Subcutaneous abdominal adipose tissue (tissue), 5 donors: ENCODE results near the gene BMPER.

ENCODE experiments used
- H3K27ac ChIP-seq: one replicate; pipeline ENCODE4 v1.7.0; 2013; ENCODE audit warnings: low read depth, mild to moderate bottlenecking, inconsistent platforms, low read length, moderate library complexity
- H3K27me3 ChIP-seq, 5 donors: one replicate each; pipeline ENCODE4 v1.7.0; 2013; ENCODE audit warnings: low read length in 5 of 5, inconsistent platforms in 1 of 5; ENCODE audit not compliant: control insufficient read depth in 5 of 5, insufficient read depth in 4 of 5
- H3K36me3 ChIP-seq, 5 donors: one replicate each; pipeline ENCODE4 v1.7.0; 2013; ENCODE audit warnings: low read length in 5 of 5; ENCODE audit not compliant: control insufficient read depth in 5 of 5, insufficient read depth in 5 of 5
- H3K4me1 ChIP-seq, 5 donors: one replicate each; pipeline ENCODE4 v1.7.0; 2013; ENCODE audit warnings: low read length in 5 of 5, mild to moderate bottlenecking in 3 of 5, moderate library complexity in 1 of 5; ENCODE audit not compliant: control insufficient read depth in 5 of 5, insufficient read depth in 5 of 5
- H3K4me3 ChIP-seq, 5 donors: one replicate each; pipeline ENCODE4 v1.7.0; 2013; ENCODE audit warnings: low read length in 5 of 5, low read depth in 1 of 5
- H3K9ac ChIP-seq, 5 donors: one replicate each; pipeline ENCODE4 v1.7.0; 2013; ENCODE audit warnings: low read length in 5 of 5, mild to moderate bottlenecking in 4 of 5, moderate library complexity in 3 of 5
- H3K9me3 ChIP-seq, 5 donors: one replicate each; pipeline ENCODE4 v1.7.0; 2013; ENCODE audit warnings: low read length in 5 of 5; ENCODE audit not compliant: control insufficient read depth in 5 of 5
- donor health status: healthy.
- donor health status: healthy.
- donor health status: healthy.
- donor health status: healthy.
- donor health status: healthy.

BMPER gene

DNA sequence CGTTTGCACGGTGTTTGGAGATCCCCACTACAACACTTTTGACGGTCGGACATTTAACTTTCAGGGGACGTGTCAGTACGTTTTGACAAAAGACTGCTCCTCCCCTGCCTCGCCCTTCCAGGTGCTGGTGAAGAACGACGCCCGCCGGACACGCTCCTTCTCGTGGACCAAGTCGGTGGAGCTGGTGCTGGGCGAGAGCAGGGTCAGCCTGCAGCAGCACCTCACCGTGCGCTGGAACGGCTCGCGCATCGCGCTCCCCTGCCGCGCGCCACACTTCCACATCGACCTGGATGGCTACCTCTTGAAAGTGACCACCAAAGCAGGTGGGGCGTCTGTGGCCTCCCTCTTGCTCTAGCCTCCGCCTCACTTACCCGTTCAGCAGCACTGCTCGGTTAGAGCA is 173.5 kb downstream of the BMPER start:
- Histone ChIP-seq H3K4me3 (no peak overlapping the region), H3K9ac (no peak overlapping the region), H3K36me3 (peaks cover 0 to 6% (median 5%) of the 10 kb centered on the region in 5 donors), H3K27me3 (no peaks in the 10 kb centered on the region), H3K4me1 (peaks cover 0 to 14% (median 0%) of the 10 kb centered on the region in 5 donors), H3K27ac (no peak overlapping the region), H3K9me3 (no peaks in the 10 kb centered on the region)

DNA sequence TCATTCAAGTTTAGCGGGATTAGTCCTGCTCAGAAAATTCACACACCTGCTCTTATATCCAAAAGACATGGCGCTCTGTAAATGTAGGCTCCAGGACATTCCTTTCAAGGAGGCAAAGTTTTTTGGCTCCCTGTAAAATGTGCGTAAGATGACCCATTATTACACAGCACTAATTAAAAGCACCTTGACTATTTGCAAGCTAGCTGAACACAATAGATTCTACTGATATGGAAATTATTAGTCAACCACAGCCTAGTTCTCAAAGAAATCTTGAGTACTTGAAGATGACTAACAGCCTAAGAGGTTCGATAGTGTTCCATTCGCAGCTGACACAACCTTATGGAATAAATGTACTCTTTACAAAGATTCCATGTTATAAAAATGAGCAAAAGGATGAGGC is 175.2 kb downstream of the BMPER start:
- no peak overlapping the region for H3K9ac ChIP-seq
- peaks cover 0 to 6% (median 5%) of the 10 kb centered on the region in 5 donors for H3K36me3 ChIP-seq
- H3K4me1 ChIP-seq = peaks cover 0 to 10% (median 0%) of the 10 kb centered on the region in 5 donors
- no peaks in the 10 kb centered on the region for H3K27me3 ChIP-seq
- H3K27ac ChIP-seq = no peak overlapping the region
- H3K9me3 ChIP-seq = no peaks in the 10 kb centered on the region
- H3K4me3 ChIP-seq = no peak overlapping the region

DNA sequence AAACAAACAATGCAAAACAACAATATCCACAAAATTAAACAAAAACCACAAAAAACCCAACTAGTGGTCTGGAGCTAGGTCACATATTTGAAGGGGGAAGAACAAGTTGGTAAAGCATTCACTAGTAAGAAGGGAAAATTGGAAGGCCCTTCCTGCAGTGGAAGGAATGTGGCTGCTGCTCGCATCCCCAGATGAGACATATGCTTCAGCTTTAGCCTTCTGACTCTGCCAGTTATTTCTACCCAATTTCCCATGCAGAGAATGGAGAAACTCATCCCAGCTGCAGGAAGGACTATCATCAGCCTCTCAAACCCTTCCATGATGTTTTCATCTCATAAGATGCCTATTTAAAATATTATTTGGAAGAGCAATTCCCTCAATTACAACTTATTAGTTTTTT is 176.6 kb downstream of the BMPER start:
- no peaks in the 10 kb centered on the region for H3K9me3 ChIP-seq
- H3K9ac ChIP-seq = no peak overlapping the region
- H3K4me1 ChIP-seq = no peaks in the 10 kb centered on the region
- H3K27ac ChIP-seq = no peak overlapping the region
- peaks cover 0 to 6% (median 5%) of the 10 kb centered on the region in 5 donors for H3K36me3 ChIP-seq
- no peak overlapping the region for H3K4me3 ChIP-seq
- no peaks in the 10 kb centered on the region for H3K27me3 ChIP-seq

DNA sequence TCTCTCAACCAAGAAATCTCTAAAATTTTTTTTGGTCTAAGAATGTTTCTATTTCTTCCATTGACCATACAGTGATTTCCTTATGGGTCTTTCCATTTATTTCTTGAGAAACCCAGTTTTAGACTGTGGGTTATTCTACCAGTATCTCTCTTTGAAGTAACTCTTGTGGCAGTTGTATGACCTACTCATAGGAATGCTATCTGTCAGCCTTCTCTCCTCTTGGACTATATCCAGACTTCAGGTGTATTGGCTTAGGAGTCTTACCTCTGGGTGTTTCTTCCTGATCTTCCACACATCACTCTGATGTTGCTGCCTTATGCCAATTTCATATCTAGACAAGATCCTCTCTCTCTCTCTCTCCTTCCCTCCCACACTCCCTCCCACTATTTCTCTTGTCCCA is 178.1 kb downstream of the BMPER start:
- Histone ChIP-seq H3K9me3 (no peaks in the 10 kb centered on the region), H3K4me1 (no peaks in the 10 kb centered on the region), H3K4me3 (no peak overlapping the region), H3K36me3 (peaks cover 0 to 6% (median 5%) of the 10 kb centered on the region in 5 donors), H3K27ac (no peak overlapping the region), H3K27me3 (no peaks in the 10 kb centered on the region), H3K9ac (no peak overlapping the region)

DNA sequence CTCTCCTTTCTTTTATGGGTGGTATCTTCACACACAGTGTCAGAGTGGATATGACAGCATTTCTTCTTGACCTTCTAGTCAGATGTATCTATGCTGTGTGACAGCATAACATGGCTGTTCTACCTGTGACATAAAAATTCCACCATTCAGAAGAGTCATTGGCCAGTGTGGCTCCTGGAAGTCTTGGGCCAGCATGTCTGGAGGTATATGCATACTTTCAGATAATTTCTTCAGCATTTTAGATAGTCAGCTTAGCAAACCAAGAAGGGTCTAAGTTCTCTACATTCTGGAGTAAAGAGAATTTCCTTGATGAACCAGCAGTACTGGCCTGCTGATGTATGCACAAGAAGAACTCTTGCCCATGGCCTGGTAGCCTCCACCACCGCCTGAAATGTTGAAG is 179.3 kb downstream of the BMPER start:
- Histone ChIP-seq H3K4me1 (no peaks in the 10 kb centered on the region), H3K27ac (no peak overlapping the region)

DNA sequence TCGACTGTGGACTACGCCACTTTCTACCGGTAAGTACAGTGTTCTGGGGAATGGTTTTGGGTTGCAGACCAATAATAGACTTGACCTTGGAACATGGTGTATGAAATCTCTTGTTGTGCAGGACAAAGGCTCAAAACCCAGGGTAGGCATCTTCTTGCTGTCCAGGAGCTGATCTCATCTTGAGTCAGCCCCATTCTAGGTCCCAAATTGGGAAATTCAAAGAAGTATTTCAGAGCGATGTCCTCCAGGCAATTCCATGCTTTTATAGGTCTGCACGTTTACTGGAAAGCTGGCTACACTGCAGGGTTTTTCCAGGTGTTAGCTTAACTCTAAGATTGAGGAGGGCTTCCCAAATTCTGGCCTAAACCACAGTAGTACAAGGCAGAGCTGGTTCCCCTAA is 180.7 kb downstream of the BMPER start:
- H3K9ac ChIP-seq = no peak overlapping the region

More for the DNA sequence above, 179.3 kb downstream of the BMPER start:
- Histone ChIP-seq H3K36me3 (peaks cover 0 to under 1% (median 0%) of the 10 kb centered on the region in 5 donors), H3K27me3 (no peaks in the 10 kb centered on the region), H3K9ac (no peak overlapping the region), H3K4me3 (no peak overlapping the region), H3K9me3 (no peaks in the 10 kb centered on the region)

DNA sequence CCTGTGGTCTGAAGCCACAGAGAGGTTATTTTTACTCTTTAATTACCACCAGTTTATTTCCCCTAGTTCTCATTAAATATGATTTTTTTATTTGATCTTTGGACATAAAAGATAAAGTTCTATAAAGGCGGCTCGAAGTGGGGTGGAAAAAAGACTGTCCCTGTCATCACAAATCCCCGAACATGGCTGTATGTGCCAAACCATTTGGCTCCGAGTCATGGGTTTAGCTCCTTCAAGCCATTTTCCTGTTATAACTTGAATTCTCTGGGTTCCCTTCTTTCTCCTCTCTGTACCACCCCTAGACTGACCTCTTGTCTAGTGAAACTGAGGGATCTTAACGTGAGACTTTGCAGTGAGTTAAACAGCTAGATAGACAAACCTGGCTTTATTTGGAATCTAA is 181.6 kb downstream of the BMPER start:
- Histone ChIP-seq H3K9ac (no peak overlapping the region), H3K27ac (no peak overlapping the region), H3K9me3 (no peaks in the 10 kb centered on the region), H3K27me3 (no peaks in the 10 kb centered on the region), H3K4me3 (no peak overlapping the region), H3K36me3 (no peaks in the 10 kb centered on the region), H3K4me1 (peaks cover 0 to 6% (median 0%) of the 10 kb centered on the region in 5 donors)

More for the DNA sequence above, 180.7 kb downstream of the BMPER start:
- Histone ChIP-seq H3K4me3 (no peak overlapping the region), H3K27me3 (no peaks in the 10 kb centered on the region), H3K36me3 (no peaks in the 10 kb centered on the region), H3K9me3 (no peaks in the 10 kb centered on the region), H3K27ac (no peak overlapping the region), H3K4me1 (peaks cover 0 to 4% (median 0%) of the 10 kb centered on the region in 5 donors)

DNA sequence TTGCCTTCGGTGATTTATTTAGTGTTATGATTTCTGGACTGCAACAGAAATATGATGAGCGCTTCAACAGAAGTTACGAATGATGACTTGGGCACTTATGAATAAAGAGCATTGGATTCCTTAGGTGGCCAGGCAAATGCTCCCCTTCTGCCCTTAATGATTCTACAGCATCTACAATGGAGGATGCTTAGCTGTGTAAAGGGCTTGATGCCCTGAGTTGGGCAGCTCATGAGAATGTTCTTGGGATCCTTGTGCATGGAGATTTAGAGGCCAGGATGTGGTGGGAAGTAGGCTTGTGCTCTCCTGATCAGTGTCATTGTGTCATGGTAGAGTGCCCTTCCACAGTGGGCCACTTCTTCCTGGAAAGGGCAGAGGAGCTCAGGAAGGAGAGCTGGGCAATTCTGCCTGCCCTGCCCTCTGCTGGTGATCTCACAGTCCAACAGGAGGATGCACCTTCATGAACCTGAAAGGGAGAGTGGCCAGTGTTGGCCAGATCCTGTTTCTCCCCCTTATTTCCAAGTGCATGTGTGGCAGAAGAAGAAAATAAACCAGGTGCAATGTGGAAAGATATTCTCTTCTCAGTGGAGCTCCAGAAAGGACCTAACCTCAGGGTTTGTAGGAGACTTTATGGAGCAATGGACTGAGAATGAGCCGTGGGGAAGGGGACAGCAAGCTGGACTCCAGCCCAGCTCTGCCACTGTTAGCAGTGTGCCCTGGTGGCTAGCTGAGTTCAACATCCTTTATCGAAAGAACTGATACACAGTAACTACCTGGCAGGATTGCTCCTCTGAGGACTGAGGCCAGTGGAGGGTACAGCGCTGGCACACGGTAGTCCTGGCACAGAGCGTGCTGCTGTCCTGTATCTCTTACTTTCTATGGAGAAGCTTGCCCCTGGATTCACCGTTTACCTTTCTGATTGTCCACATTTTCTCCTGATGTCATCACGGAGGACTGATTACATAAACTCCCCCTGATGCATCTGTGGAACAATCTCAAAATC is 182.9 kb downstream of the BMPER start:
- Histone ChIP-seq H3K4me3 (no peak overlapping the region), H3K27ac (no peak overlapping the region), H3K36me3 (no peaks in the 10 kb centered on the region), H3K27me3 (no peaks in the 10 kb centered on the region), H3K9ac (no peak overlapping the region), H3K4me1 (peaks cover 0 to 6% (median 0%) of the 10 kb centered on the region in 5 donors), H3K9me3 (peaks cover 0 to 2% (median 0%) of the 10 kb centered on the region in 5 donors)

DNA sequence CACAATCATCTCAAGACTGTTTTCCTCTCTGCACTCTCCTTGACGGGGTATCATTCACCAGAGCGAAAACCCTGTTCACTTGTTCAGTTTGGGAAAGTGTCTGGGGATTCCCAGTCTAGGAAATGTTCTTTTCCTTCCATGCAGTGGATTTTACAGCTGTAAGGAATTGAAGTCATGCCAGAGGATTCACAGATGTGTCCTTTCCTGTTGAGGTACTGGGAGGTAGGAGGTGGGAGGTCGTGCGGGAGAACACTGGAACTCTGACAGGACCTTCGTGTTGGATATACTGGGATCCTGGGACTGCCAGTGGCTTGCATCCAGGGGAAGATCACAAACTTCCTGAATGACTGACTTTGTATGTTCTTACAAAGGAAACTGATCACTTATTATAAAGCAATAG is 185.5 kb downstream of the BMPER start:
- no peaks in the 10 kb centered on the region for H3K36me3 ChIP-seq
- peaks cover 0 to 2% (median 0%) of the 10 kb centered on the region in 5 donors for H3K9me3 ChIP-seq
- no peak overlapping the region for H3K4me3 ChIP-seq
- peaks cover 0 to 12% (median 7%) of the 10 kb centered on the region in 5 donors for H3K4me1 ChIP-seq
- H3K9ac ChIP-seq = no peak overlapping the region
- no peaks in the 10 kb centered on the region for H3K27me3 ChIP-seq
- H3K27ac ChIP-seq = no peak overlapping the region

DNA sequence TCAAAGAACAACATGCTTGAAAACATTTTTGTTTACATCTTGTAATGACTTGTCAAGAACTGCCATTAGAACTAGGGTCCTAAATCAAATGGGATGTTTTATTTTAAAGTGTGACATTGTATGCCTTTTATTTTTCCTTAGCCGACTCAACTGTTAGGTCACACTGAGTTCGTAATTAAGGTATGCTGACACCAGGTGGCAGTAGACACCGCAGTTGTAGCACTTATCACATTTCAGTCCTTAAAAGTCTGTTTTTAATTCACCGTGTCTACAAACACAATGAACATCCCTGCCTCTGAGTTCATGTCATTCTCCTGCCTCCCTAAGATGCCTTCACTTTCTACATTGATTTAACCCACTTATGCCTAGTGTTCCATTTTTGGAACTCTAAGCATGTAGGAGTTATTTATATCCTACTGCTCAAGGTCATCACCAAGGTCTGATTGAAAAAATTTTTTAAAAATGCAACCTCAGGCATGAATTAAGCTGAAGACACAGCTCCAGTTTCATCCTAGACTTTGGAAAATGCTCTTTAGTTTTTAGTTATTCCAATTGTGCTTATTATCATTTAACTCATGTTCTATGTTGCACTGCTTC is 186.1 kb downstream of the BMPER start:
- no peak overlapping the region for H3K4me3 ChIP-seq
- H3K27me3 ChIP-seq = no peaks in the 10 kb centered on the region
- H3K9me3 ChIP-seq = peaks cover 0 to 2% (median 0%) of the 10 kb centered on the region in 5 donors
- no peak overlapping the region for H3K27ac ChIP-seq
- H3K9ac ChIP-seq = no peak overlapping the region
- H3K36me3 ChIP-seq = no peaks in the 10 kb centered on the region
- peaks cover 0 to 17% (median 12%) of the 10 kb centered on the region in 5 donors for H3K4me1 ChIP-seq
